ENCODE data around the gene KRTAP10-4.
"Not testable (repeated sequence)": the region's sequence is repeated elsewhere in the genome, so short reads cannot be mapped to it uniquely, and the experiment has no call there.

KRTAP10-4 gene
- total RNA-seq = 0 reads per million in 2 donors

DNA sequence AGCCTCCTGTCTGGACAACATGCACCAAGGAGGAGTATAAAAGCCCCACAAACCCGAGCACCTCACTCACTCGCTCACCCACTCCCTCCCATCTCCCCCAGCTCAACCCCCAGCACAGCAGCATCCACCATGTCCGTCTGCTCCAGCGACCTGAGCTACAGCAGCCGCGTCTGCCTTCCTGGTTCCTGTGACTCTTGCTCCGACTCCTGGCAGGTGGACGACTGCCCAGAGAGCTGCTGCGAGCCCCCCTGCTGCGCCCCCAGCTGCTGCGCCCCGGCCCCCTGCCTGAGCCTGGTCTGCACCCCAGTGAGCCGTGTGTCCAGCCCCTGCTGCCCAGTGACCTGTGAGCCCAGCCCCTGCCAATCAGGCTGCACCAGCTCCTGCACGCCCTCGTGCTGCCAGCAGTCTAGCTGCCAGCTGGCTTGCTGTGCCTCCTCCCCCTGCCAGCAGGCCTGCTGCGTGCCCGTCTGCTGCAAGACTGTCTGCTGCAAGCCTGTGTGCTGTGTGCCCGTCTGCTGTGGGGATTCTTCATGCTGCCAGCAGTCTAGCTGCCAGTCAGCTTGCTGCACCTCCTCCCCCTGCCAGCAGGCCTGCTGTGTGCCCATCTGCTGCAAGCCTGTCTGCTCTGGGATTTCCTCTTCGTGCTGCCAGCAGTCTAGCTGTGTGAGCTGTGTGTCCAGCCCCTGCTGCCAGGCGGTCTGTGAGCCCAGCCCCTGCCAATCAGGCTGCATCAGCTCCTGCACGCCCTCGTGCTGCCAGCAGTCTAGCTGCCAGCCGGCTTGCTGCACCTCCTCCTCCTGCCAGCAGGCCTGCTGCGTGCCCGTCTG lies at the start of gene KRTAP10-4:
TSS of gene KRTAP10-4 (plus strand) at position 100 of the 827 bp plus-strand sequence. CDS start at position 130, 30 bp downstream.
- DNase-seq = not testable (repeated sequence)

- no peak for DNase-seq
These were observed 48.8 kb upstream of the KRTAP10-4 start for GRCh38 chr21:44524414-44525371.

DNA sequence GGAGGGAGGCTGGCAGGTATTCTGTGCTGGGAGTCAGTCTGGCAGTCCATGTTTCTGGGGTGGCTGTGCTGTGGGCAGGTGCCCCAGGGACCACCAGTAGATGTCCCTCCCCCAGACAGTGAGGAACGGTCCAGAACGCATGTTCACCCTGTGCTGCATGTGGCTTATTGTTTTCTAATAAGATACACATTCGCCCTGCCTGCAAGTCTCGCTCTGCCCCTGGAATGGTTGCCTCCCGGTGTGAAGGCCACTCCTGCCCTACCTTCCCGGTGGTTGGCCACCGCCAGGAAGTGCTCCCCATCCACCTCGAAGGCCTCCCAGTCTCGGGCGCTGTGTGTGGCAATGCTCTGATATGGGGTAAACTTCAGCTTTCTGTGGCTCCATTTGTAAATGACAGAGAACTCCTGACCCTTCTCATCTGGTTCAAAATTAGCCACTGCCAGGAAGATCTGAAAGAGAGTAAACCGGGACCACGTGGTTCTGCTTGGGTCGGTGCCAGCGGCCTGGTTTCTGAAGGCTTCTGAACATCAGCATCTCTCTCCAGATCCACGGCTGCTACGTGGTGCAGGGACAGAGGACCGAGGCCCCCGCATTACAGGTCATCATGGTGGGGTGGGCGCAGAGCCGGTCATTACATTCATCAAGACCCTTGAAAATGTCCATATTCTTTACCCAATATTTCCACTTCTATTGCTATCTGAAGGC lies 48.0 kb upstream of the KRTAP10-4 start:
- DNase-seq = no peak

- DNase-seq = no peak
These were observed 47.2 kb upstream of the KRTAP10-4 start for GRCh38 chr21:44526096-44526997.

DNA sequence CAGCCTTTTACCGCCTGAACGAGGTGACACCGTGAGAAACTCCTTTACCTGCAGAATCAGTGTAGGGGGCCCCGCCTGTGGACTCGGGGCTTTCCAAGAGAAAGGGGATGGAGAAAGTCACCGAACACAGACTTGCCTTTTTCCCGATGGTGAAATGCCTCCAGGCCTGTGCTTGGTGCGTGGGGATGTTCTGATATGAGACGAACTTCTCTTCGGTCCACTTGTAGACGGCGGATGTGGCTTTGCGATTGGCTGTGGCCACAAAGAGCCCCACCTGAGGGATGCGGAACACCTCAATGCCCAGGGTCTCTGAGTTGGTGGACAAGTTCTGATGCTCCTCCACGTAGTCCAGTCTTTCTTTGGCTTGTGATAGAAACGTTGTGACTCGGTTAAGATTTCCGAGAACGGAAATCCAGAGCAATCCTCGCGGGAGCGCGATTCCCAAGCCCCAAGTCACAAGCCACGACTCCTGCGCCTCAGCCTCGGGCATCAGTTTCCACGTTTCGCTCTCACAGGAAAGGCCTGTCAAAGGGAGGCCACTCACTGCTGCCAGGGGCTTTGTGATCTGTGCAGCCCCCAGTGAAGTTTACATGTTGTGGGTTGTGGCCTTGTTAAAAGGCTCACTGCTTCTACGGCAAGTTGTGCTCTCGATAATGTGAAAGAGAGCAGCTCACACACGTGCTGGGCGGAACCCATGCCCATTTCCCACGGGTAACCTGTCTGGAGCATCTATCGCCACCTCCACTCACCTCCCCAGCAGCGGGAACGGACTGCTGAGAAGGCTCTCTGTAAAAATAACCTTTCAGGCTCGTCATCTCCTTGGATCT lies 46.2 kb upstream of the KRTAP10-4 start:
- DNase-seq = no peak

- DNase-seq = no peak
These were observed 45.4 kb upstream of the KRTAP10-4 start for GRCh38 chr21:44527983-44528633.

DNA sequence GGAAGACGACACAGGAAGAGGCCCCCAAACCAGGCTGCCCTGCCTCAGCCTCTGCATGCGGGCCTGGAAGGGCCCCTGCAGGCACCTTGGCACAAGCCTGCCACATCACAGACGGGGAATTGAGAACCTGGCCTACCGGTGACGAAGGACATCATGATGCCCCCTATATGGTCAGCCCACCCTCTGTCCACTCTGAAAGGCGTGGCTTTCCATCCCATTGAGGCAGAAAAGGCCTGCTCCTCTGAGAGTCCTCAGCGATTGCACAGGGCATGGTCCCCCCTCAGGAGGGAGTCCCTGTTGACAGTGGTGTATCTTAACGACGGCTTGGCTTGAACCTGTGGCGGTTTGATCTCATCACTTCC lies 44.9 kb upstream of the KRTAP10-4 start:
- DNase-seq = no peak

DNA sequence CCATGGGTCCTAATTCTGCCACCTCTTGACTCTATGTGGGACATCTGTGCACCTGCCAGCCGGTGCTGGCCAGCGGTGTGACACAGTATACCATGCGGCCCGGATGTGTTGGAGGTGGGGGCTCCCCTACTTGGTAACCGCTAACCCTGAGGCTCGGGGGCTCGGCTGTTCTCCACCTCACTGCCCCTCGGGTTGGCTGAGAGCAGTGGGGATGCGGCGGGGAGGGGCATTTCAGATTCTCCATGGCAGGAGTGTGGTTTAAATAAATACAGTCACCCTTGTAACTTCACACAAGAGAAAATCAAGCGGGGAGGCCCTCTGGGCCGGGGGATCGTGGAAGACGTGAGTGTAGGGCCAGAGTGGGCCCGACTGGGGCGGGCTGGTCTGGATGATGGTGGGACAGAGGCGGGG lies 44.5 kb upstream of the KRTAP10-4 start:
- DNase-seq = no peak

DNA sequence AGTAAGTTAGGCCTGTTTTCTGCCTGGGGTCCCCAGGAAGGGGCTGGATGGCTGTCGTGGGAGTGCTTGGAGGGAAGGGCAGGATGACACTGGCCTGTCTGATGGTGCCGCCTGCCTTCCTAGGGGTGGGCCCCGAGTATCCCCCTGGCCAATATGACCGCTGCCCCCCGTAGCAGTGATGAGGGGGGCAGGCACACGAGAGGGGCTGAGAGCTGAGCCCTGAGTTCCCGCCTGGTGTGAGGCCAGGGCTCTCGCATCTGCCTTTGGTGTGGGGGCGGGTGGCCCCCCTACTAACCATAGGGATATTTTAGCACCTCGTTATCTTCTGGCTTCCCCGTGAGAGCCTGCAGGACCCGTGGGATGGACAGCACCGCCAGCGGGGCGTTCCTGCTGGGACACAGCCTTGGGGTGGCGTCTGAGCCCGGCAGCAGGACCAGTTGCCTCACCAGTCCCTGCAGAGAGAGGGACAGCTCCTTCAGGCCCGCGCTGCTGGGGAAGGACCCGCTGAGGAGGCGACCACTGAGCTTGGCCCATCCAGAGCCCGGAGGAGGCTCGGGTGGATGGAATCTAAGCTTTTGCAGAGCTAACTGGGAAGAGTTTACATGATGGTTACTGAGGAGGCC lies 43.9 kb upstream of the KRTAP10-4 start:
- DNase-seq = no peak

DNA sequence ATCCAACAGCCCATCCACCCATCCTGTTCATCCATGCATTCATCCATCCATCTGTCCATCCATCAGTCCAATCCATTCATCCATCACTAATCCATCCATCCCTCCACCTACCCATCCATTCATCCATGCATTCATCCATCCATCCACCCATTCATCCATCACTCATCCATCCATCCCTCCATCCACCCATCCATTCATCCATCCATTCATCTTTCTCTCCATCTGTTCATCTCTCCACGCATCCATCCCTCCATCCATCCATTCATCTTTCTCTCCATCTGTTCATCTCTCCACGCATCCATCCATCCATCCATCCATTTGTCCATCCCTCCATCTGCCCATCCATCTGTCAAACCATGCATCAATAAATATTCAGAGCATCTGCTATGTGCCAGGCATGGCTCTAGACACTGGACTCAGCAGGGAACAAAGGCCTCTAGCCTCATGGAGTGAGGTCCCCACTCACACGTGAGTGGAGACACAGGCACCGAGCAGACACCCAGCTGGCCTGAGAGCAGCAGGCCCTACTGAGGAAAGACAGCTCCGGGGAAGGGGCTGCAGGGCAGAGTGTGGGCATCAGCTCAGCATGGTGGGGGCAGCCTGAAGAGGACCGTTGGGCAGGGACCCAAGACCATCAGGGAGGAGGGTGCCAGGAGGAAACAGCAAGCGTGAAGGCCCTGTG lies 43.2 kb upstream of the KRTAP10-4 start:
- DNase-seq = no peak

- DNase-seq = no peak
These were observed 42.5 kb upstream of the KRTAP10-4 start for GRCh38 chr21:44530903-44531605.

DNA sequence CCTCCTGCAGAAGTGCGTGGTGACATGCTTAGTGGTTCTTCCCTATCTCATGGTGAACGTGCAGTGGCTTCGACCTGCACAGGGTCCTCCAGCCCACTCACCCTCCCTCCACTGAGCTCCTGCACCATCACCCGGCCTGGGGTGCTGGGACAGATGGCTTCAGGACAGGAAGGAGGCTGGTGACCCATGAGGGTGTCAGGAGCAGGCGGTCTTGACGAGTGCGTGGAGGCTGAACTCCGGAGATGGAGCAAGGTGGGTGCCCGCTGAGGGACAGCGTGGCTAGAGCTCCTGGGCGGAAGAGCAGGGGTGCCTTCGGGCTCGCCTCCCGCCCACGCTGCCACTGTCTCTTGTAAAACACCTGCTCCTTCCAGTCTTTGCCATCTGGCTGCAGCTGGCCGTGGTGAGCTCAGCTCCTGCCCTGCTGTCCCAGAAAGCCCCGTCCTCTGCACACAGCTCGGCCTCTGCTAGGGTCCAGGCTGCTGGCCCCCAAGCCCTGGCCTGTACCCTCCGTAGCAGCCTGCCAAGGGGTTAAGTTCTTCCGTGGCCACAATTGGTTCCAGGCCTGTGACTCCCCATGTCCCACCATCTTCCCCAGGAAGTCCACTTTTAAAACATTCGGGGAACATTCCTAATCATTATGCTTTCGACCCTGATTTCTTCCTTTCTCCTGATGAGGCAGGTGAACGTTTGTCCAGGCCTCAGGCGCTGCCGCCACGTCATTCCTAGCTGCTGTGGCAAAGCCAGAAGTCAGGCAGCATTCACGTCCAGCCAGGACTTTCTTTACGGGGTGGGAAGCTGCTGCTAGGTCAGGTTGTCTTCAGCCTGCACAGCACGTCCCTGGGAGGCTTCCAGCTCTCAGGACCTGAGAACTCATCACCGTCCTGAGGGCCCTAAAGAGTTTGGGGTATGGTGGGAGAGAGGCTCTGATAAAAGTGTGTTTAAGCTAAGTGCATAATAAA lies 41.6 kb upstream of the KRTAP10-4 start:
- no peak for DNase-seq

DNA sequence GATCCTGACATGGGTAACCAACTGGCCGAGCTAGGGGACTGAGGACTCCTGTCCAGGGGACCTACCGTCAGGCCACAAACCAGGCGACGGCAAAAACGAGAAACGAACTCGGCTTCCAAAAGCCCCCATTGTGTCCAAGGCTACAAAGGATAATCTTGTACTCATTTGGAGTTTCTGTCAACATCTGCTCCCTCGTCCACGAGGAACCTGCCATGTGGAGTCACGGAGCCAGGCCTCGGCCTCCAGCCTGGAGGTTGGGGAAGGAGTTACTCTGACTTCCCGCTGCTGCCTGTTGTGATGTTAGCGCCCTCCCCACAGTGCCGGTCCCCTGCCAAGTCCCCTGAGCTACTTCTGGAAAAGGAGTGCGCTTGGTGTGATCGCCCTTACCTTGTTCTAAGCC lies 40.8 kb upstream of the KRTAP10-4 start:
- no peak for DNase-seq

GRCh38 chr21:44533121-44533890 lies 40.2 kb upstream of the KRTAP10-4 start:
- DNase-seq = no peak

DNA sequence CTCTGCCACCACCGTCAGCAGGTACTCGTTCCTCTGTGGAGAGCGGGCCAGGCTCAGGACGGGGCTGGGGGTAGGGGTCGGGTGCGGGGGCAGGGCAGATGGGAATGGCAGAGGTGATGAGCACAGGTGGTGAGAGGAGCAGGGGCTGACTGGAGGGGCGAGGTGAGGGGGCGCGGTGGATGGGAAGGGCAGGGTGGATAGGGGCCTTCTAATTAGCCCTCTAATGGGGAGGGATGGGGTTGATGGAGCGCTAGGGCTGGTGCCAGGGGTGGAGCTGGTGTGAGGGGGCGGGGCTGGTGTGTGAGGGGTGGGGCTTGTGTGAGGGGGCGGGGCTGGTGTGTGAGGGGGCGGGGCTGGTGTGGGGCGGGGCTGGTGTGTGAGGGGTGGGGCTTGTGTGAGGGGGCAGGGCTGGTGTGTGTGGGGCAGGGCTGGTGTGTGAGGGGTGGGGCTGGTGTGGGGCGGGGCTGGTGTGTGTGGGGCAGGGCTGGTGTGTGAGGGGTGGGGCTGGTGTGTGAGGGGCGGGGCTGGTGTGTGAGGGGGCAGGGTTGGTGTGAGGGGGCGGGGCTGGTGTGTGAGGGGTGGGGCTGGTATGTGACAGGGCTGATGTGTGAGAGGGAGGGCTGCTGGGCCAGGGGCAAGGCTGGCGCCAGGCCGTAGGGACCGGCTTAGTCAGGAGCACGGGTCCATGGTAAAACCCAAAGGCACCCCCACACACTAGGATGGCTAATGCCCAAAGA lies 39.5 kb upstream of the KRTAP10-4 start:
- DNase-seq = no peak

DNA sequence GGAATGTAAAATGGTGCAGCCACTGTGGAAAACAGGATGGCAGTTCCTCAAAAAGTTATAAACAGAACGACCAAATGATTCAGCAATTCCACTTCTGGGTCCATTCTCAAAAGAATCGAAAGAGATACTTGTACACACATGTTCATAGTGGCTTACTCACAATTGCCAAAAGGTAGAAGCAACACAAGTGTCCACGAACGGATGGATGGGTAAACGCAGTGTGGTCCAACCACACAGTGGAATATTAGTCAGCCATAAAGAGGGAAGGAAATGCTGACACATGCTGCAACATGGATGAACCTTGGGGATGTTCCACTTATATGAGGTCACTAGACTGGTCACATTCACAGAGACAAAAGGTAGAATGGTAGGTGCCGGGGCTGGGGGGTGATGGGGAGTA lies 38.8 kb upstream of the KRTAP10-4 start:
- DNase-seq = no peak

All from T-helper 9 cell (primary cell).